Testis (tissue), 2 donors: ENCODE measurements around the gene CTIF.

ENCODE experiments used
- CTCF ChIP-seq, 3 experiments: fragments of 450-650 bp in 2 of 3; fragments of 200-600 bp in 1 of 3; sonication (generic) in 1 of 3; IDR thresholded peaks; one replicate each; pipeline ENCODE4 v1.5.1; 2016 to 2019; ENCODE audit warnings: antibody characterized with exemption in 3 of 3, mild to moderate bottlenecking in 2 of 3, moderate library complexity in 1 of 3
- POLR2A ChIP-seq: fragments of 450-650 bp; IDR thresholded peaks from one replicate; pipeline ENCODE4 v1.6.1; 2017; ENCODE audit warnings: antibody characterized with exemption, mild to moderate bottlenecking, moderate library complexity

GRCh38 chr18:48735681-48736255, 196.9 kb downstream of the CTIF start:
- TF ChIP-seq CTCF (IDR thresholded peaks at IDR 0.05) (no peak), POLR2A (no peak)
